Ramos (cell line): ENCODE measurements around the gene VAV1.
"Not testable (repeated sequence)": the region's sequence is repeated elsewhere in the genome, so short reads cannot be mapped to it uniquely, and the experiment has no call there.

Experiments
- in situ Hi-C: fragments of 300-500 bp; cut with MboI; formaldehyde crosslinking; loops from one replicate; pipeline ENCODE4 v1.14.3; 2022; ENCODE audit warnings: low sequenced_read_pairs; ENCODE audit not compliant: unreplicated experiment

The VAV1 gene

DNA sequence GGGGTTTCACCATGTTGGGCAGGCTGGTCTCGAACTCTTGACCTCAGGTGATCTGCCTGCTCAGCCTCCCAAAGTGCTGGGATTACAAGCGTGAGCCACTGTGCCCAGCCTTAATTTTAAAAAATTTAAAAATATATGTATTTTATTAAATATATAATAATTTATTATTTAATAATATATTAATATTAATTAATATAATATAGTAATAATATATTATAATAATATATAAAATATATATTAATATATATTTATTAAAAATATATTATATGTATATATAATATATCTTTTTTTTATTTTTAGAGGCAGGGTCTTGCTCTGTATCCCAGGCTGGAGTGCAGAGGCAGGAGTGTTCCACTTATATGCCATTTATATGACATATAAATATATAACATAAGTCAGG lies 61.9 kb downstream of the VAV1 start:
- in situ Hi-C loops, result no loop called here

DNA sequence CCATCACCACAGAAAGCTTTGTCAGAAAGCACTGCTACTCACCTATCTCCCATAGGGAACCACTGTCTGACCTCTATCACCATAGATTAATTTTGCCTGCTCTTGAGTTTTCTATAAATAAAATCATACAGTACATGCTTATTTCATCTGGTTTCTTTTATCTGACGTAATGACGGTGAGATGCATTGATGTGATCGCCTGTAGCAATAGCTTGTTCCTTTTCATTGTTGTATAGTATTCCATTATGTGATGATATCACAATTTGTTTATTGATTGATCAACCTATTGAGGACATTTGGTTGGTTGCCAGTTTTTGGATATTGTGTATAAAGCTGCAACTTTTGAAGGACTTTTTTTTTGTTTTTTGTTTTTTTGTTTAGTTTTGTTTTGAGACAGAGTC lies 63.0 kb downstream of the VAV1 start:
- in situ Hi-C loops, result no loop called here

DNA sequence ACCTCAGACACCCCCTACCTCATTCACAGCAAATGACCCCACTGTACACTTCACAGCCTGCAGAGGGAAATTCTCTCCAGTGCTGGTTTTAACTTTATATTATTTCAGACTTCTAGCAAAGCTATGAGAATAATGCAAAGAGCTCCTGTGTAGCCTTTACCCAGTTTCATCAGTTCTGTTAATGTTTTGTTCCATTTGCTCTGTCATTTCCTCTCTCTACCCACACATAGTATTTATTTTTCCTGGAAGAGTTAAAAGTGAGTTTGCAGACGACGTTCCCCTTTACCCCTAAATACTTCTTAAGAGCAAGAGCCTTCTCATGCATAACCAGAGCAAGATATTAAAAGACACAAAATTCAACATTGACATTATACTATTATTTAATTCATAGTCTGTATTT lies 65.0 kb downstream of the VAV1 start:
- in situ Hi-C loops, result no loop called here

DNA sequence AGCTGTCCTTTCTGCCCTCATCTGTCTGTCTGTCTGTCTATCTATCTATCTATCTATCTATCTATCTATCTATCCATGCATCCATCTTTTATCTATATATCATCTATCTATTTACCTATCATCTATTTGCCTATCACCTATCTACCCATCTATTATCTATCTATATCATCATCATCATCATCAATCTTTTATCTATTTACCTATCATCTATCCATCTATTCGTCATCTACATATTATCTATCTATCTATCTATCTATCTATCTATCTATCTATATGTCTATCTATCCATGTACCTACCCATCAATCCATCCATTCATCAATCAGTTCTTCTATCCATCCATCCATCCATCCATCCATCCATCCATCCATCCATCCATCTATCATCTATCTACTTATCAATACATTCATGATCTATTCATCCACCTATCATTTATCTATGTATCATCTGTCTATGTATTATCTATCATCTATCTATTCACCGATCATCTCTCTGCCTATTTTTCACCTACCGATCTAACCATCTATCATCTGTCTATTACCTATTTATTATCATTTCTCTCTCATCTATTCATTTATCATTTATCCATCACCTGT lies 65.7 kb downstream of the VAV1 start:
- in situ Hi-C loops, result no loop called here

DNA sequence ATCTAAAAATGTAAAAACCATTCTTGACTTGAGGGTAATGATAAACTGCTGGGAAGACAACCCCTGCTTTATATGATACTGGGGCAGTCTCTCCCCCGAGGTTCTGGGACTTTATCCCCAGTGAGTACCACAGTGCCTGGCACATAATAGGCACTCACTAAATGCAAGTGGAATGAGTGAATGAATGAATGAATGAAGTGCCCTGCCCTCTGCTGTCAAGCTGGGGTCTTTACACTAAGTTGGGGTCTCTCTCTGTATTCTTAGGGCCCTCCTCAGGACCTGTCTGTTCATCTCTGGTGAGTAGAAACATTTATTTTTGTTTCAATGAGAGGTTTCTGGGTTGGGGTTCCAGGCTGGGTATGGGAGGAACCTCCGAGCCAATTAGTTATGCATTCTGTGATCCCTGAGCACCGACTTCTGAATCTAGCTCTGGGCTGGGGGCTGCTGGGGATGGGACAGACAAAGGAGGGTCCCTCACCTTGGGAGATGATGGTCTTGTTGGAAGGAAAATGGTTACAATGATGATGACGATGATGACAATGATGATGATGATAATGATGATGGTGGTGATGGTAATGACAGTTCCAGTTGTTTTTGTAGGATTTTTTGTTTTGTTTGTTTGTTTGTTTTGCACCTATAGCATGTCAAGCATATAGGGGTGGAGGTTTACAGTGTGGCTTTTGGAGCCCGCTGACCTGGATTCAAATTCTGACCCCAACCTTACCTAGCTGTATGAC lies 70.5 kb downstream of the VAV1 start:
- in situ Hi-C loops, result no loop called here

DNA sequence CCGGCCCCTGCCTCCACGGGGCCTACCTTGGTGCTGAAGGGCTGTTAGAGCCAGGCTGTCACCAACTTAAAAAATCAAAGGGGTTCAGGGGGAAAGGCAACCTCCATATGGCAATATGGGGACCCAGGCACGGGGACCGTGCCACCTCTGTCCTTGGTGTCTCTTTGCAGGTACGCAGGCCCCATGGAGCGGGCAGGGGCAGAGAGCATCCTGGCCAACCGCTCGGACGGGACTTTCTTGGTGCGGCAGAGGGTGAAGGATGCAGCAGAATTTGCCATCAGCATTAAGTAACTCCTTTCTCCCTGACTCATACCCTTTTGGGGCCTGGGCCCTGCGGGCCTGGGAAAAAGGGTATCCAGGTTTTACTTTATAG lies 75.3 kb downstream of the VAV1 start:
- in situ Hi-C loops, result no loop called here

DNA sequence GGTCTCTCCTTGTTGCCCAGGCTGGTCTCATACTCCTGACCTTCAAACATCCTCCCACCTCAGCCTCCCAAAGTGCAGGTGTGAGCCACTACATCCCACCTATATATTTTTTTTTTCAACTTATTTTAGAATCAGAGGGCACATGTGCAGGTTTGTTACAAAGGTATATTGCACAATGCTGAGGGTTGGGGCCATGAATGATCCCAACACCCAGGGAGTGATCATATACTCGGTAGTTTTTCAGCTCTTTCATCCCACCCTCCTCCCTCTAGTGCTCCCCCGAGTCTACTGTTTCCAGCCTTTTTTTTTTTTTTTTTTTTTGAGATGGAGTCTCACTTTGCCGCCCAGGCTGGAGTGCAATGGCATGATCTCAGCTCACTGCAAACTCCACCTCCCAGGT lies 76.5 kb downstream of the VAV1 start:
- in situ Hi-C loops, result no loop called here

DNA sequence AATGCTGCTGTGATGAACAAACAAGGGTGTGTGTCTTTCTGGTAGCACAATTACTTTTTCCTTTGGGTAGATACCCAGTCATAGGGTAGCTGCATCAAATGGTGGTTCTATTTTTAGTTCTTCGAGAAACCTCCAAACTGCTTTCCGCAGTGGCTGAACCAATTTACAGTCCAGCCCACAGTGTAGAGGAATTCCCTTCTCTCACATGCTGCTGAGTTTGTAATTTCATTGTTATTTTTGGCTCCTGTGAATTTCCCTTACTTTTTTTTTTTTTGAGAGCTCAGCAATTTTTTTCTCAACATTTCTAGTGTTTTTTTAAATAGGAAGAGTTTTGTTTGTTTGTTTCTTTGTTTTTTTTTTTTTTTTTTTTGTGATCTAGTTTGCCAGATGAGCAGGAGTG lies 77.4 kb downstream of the VAV1 start:
- in situ Hi-C loops, result no loop called here

DNA sequence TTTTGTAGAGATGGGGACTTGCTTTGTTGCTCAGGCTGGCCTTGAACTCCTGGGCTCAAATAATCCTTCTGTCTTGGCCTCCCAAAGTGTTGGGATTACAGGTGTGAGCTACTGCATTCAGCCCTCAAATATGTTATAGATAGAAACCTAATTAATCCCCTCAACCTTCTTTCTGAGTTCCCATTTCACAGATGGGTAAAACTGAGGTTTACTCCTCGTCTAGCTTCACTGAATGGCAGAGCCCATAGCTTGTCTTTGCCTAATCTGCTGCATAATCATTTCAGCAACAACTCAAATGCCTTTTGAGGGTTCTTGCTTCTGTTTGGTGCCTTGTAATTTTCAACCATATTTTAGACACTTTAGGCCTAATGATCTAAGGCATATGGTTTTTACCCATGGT lies 78.9 kb downstream of the VAV1 start:
- in situ Hi-C loops, result no loop called here

DNA sequence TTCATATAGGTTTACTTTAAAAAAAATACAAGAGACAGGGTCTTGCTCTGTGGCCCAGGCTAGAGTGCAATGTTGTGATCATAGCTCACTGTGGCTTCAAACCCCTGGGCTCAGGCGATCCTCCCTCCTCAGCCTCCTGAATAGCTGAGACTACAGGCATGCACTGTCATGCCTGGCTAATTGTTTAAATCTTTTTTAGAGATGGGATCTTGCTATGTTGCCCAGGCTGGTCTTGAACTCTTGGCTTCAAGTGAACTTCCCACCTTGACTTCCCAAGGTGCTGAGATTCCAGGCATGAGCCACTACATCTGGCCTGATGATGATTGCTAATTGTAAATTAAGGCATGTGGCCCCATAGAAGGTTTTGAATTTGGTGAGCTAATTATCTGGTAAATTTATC lies 79.5 kb downstream of the VAV1 start:
- in situ Hi-C loops, result no loop called here

DNA sequence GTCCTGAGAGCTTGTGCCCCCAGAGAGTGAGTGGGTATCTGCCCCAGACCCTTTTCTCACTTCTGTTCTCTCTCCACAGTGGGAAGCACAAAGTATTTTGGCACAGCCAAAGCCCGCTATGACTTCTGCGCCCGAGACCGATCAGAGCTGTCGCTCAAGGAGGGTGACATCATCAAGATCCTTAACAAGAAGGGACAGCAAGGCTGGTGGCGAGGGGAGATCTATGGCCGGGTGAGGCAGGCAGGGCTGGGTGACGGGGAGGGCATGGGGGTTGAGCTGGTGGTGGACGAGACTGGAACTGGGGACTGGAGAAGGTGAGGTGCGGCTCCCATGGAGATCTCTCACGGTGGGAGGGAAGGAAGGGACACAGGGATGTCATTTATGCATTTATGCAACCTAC lies 81.4 kb downstream of the VAV1 start:
- in situ Hi-C loops, result no loop called here

DNA sequence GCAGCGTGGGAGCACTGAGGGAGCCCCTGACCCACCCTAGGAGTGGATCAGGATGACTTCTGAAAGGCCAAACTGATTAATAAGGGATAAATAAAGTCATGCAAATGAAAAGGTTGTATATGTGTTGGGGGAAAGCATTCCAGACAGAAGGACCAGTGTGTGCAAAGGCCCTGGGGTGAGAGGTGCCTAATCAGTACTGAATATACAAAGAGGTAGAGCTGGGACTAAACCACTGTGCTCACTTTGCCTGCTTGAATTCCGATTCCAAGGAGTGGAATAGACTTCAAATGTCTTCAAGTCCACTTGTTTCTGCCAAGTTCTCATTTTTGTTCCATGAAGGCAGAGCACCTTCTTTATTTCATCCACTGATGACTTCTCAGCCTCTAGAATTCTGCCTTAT lies 82.2 kb downstream of the VAV1 start:
- in situ Hi-C loops, result no loop called here

DNA sequence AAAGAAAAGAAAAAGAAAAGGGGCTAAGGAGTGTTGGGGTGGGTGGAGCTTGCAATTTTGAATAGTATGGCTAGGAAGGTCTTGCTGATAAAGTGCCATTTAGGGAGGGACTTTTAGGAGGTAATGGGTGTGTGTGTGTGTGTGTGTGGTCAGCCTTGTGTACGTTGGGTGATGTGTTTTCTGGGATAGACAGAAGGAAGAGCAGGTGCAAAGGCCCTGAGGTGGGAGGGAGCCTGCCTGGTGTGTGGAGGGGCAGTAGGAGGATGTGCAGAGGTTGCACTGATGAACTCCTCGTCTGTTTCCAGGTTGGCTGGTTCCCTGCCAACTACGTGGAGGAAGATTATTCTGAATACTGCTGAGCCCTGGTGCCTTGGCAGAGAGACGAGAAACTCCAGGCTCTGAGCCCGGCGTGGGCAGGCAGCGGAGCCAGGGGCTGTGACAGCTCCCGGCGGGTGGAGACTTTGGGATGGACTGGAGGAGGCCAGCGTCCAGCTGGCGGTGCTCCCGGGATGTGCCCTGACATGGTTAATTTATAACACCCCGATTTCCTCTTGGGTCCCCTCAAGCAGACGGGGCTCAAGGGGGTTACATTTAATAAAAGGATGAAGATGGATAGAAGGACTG lies 84.4 kb downstream of the VAV1 start:
- in situ Hi-C loops, result no loop called here

DNA sequence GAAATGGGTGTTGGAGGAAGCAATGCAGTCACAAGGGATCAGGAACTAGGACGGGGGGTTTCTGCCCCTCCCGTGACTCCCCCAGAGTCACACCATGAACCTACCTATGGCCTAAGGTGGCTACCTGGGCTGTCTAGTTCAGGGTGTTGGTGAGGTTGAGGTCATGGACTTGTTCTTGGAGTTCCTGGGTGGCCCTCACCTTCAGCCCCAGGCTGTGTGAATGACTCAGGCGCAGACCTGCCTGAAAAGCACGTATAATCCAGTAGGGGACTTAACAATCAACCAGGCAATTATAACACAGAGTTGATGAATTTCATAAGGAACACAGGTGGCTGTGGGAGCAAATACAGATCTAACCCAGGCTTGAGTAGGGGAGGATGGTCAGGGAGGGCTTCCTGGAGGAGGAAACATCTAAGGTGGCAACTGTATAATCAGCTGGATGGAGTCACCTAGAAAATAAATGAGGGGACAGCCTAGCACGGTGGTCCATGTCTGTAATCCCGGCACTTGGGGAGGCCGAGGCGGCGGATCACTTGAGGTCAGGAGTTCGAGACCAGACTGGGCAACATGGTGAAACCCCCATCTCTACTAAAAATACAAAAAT lies 89.3 kb downstream of the VAV1 start:
- in situ Hi-C loops, result loop anchor here (5.0 kb wide), 2 partner anchors 124 to 344 kb away; partner anchors contain the start of genes GPR108 and TRIP10

DNA sequence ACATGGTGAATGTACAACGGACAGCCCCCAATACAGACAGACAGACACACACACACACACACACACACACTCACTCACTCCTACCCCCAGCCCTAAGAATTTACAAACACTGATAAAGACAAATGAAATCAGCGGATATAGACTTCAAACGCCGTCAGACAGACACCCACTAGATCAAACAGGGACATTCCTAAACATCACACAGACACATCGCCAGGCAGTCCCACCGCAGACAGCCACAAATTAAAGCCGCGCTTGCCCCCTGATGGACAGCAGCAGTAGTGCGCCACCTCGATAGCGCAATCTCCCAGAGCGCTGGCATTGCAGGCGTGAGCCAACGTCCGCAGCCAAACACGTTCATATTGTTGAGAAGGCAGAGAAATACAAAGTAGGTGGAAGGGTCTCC lies 90.2 kb downstream of the VAV1 start:
- in situ Hi-C loops, result loop anchor here (5.0 kb wide), 2 partner anchors 125 to 345 kb away; partner anchors contain the start of genes GPR108 and TRIP10

DNA sequence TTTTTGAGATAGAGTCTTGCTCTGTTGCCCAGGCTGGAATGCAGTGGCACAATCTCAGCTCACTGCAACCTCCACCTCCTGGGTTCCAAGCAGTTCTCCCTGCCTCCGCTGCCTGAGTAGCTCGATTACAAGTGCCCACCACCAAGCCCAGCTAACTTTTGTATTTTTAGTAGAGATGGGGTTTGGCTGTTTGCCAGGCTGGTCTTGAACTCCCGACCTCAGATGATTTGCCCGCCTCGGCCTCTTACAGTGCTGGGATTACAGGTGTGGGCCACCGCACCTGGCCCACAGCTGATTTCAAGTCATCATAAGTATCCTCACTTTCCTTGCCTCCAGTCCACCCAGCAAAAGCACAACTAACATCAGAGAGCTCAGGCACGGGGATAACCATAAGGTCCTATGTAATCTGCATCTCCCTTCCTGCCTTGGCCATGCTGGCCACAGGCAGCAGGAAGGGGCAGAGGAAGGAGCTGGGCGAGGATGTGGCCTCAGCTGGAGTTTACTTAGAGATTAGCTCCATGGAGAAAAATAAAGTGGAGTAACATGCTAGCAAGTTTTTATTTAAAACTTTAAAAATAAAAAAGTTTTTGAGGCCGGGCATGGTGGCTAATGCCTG lies 91.9 kb downstream of the VAV1 start:
- in situ Hi-C loops, result loop anchor here (5.0 kb wide), 2 partner anchors 127 to 347 kb away; partner anchors contain the start of genes GPR108 and TRIP10

DNA sequence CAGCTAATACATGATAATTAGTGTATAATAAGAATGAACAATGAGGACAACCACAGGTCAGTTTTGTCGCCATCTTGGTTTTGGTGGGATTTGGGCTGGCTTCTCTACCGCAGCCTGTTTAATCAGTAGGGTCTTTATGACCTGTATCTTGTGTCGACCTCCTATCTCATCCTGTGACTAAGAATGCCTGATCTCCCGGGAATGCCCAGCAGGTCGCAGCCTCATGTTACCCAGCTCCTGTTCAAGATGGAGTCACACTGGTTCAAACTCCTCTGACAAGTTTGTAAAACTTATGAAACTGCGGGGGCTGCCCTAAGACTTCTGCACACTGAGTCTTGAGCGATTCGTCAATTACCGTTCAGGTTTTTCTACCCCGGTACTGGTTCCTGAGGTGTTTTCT lies 93.3 kb downstream of the VAV1 start:
- in situ Hi-C loops, result no loop called here

DNA sequence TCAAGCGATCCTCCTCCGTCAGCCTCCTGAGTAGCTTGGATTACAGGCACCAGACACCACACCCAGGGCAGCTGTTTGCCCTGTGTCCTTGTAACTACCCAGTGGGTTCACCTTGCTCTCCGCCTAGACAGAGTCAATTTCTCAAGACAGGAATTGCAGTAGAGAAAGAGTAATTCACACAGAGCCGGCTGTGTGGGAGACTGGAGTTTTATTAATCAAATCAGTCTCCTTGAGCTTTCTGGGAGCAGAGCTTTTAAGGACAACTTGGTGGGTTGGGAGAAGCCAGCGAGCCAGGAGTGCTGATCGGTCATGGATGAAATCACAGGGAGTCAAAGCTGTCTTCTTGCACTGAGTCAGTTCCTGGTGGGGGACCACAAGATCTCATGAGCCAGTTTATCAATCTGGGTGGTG lies 94.2 kb downstream of the VAV1 start:
- in situ Hi-C loops, result no loop called here

DNA sequence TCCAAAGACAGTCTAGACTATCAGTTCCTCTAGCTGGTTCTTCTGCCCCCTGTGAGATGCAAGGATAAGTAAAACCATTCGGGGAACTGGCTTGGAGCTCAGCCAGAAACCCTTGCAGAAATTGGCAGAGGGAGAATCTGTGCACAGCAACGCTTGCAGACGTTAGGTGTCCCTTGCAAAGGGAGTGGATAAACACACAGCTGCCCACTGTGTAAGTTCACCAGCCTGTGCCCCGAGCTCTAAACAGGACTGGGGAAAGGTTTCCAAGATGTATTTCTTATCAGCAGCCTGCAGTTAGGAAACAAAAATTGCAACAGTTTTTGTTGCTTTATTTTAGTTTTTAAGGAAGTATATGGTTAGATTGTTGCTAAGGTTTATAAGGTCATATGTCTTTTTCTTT lies 95.8 kb downstream of the VAV1 start:
- in situ Hi-C loops, result no loop called here

DNA sequence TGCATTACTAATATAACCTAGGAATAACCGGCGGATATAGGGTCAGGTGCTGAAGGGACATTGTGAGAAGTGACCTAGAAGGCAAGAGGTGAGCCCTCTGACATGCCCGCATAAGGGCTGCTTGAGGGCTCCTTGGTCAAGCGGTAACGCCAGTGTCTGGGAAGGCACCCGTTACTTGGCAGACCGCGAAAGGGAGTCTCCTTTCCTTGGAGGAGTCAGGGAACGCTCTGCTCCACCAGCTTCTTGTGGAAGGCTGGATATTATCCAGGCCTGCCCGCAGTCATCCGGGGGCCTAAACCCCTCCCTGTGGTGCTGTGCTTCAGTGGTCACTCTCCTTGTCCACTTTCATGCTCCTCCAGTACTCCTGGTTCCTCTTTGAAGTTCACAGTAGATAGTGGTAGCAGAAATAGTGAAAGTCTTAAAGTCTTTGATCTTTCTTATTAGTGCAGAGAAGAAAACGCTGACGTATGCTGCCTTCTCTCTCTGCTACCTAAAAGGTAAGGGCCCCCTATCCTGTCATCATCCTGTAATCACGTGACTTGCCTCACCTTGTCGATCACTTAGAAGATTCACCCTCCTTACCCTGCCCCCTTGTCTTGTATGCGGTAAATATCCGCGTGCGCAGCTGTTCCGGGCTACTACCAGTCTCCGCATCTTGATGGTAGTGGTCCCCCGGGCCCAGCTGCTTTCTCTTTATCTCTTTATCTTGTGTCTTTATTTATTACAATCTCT lies 96.8 kb downstream of the VAV1 start:
- in situ Hi-C loops, result not testable (repeated sequence)
